GM12872 (cell line): ENCODE measurements around the gene PSMC2.

Experiments
- CTCF ChIP-seq: IDR thresholded peaks from 3 replicates; pipeline ENCODE4 v1.5.1; 2011; ENCODE audit warnings: low read depth, mild to moderate bottlenecking, low read length, moderate library complexity; ENCODE audit not compliant: insufficient read depth

The PSMC2 gene

GRCh38 chr7:103344453-103345149 is 2.8 kb upstream of the PSMC2 start, which contains the start of gene DNAJC2:
DNAJC2 (minus strand) TSS chr7:103344767; CDS start chr7:103344622, 145 bp downstream.
- no peak for TF ChIP-seq CTCF

GRCh38 chr7:103346396-103346795 is 1.0 kb upstream of the PSMC2 start:
- no peak for TF ChIP-seq CTCF

- no peak for TF ChIP-seq CTCF
Measured at GRCh38 chr7:103348452-103348851, 1.0 kb downstream of the PSMC2 start.

GRCh38 chr7:103348959-103349358 is 1.5 kb downstream of the PSMC2 start:
- TF ChIP-seq CTCF: no peak

GRCh38 chr7:103349805-103350204 is 2.4 kb downstream of the PSMC2 start:
- TF ChIP-seq CTCF: no peak

- TF ChIP-seq CTCF: no peak
Measured at GRCh38 chr7:103369432-103369831, 22.0 kb downstream of the PSMC2 start.

- TF ChIP-seq CTCF: no peak
Measured at GRCh38 chr7:103373866-103374643, 26.6 kb downstream of the PSMC2 start.
